Psoas muscle (tissue), 8 donors: ENCODE data around the gene MYL2. TPM values are rescaled to one million over a fixed set of nuclear protein-coding genes. Genes with fewer than 3 reads are reported as not detected.

Experiments used
- ATAC-seq, 4 donors: fragments of 200-7000 bp; cut with Tn5 transposase; one replicate each; pipeline ENCODE4 v1.9.1; 2020; ENCODE audit warnings: moderate library complexity in 3 of 4, mild to moderate bottlenecking in 2 of 4
- DNase-seq, 2 donors: peaks; one replicate each; pipeline ENCODE4 v3.0.0-alpha.2; 2020
- H3K27ac ChIP-seq: fragments of 200-600 bp; one replicate; pipeline ENCODE4 v1.8.0; 2022
- H3K27me3 ChIP-seq, 3 donors: fragments of 200-600 bp in 1 of 3; one replicate each; pipeline versions ENCODE4 v1.6.1 to v1.8.0; 2013 to 2022; ENCODE audit warnings: low read length in 2 of 3, mild to moderate bottlenecking in 2 of 3, moderate library complexity in 1 of 3; ENCODE audit not compliant: insufficient read depth in 3 of 3
- H3K36me3 ChIP-seq, 2 donors: fragments of 200-600 bp in 1 of 2; one replicate each; pipeline versions ENCODE4 v1.6.1 to v1.8.0; 2013 to 2022; ENCODE audit warnings: low read depth in 1 of 2, mild to moderate bottlenecking in 1 of 2, moderate library complexity in 1 of 2; ENCODE audit not compliant: insufficient read depth in 1 of 2
- H3K4me1 ChIP-seq: fragments of 200-600 bp; one replicate; pipeline ENCODE4 v1.8.0; 2022
- H3K4me3 ChIP-seq: fragments of 200-600 bp; one replicate; pipeline ENCODE4 v1.8.0; 2022; ENCODE audit warnings: mild to moderate bottlenecking
- H3K9me3 ChIP-seq: fragments of 200-600 bp; one replicate; pipeline ENCODE4 v1.8.0; 2022
- WGBS, 3 donors: extraction: QIAGEN DNeasy Blood & Tissue Kit; methylation state at CpG; one replicate each; pipeline versions ENCODE4 v1.1.6 to v1.1.7; 2013; 5-methylcytosine and 5-hydroxymethylcytosine counted together
- intact Hi-C, 2 donors: fragments of 100-400 bp; cut with DNase I; formaldehyde crosslinking; loops; one replicate each; pipeline versions ENCODE4 v1.11.0 to v1.14.2; 2022
- polyA plus RNA-seq, 3 donors: library from polyadenylated mRNA; stranded (reverse); fragments of 200-250 nt; gene quantifications; one replicate each; pipeline ENCODE4 v1.2.3, GENCODE V29; 2013
- total RNA-seq, 4 donors: library from RNA; stranded (reverse); fragmentation: NEBNext Ultra II Directional in 2 of 4; extraction: Animal tissue kit (Norgen Biotek cat#: 25700) in 2 of 4; gene quantifications; one replicate each; pipeline versions ENCODE4 v1.2.1 to v1.2.4, GENCODE V29; 2021 to 2023
- TF ChIP-seq, protein P1 (sequence below): fragments of 200-600 bp; IDR thresholded peaks from one replicate; pipeline ENCODE4 v1.8.0; 2022; ENCODE audit warnings: antibody characterized with exemption
- donor health status: healthy with polysubstance abuse.
- donor health status: DM: no; HTN: no; CAD: no; lungs with moderate emphysema.
- donor health status: Bipolar disorder and iron deficiency.
- donor health status: healthy.
- donor health status: DM: yes; HTN: yes; CAD: no.
- donor health status: DM: no; HTN: no; CAD: no.
- donor health status: DM: no; HTN: no; CAD: no.
- donor health status: DM: yes; HTN: yes; CAD: no.

The MYL2 gene
- total and polyA plus RNA-seq, 7 donors, result 7,765 to 31,606 (median 17,490) TPM

- 80 to 89% (median 82%) methylated on average over 6 of the region's 6 CpGs for WGBS, 3 donors
- no peak for ATAC-seq
- DNase-seq, result no peak
- TF ChIP-seq, protein P1, sequence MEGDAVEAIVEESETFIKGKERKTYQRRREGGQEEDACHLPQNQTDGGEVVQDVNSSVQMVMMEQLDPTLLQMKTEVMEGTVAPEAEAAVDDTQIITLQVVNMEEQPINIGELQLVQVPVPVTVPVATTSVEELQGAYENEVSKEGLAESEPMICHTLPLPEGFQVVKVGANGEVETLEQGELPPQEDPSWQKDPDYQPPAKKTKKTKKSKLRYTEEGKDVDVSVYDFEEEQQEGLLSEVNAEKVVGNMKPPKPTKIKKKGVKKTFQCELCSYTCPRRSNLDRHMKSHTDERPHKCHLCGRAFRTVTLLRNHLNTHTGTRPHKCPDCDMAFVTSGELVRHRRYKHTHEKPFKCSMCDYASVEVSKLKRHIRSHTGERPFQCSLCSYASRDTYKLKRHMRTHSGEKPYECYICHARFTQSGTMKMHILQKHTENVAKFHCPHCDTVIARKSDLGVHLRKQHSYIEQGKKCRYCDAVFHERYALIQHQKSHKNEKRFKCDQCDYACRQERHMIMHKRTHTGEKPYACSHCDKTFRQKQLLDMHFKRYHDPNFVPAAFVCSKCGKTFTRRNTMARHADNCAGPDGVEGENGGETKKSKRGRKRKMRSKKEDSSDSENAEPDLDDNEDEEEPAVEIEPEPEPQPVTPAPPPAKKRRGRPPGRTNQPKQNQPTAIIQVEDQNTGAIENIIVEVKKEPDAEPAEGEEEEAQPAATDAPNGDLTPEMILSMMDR, result no peak
- no peaks in the 10 kb centered on the region for H3K27me3 ChIP-seq
- intact Hi-C loops, result loop anchor here in 1 of 2 donors (2.0 kb wide), 1 partner anchor 359 kb away; no protein-coding TSS in a partner anchor
- no peaks in the 10 kb centered on the region for H3K4me1 ChIP-seq
- H3K36me3 ChIP-seq, result peaks cover 0 to 3% of the 10 kb centered on the region in 2 donors
- no peak overlapping the region for H3K27ac ChIP-seq
- H3K9me3 ChIP-seq, result peaks cover 16% of the 10 kb centered on the region
- no peak overlapping the region for H3K4me3 ChIP-seq
These were observed 21.0 kb upstream of the MYL2 start for GRCh38 chr12:110941391-110941790.

DNA sequence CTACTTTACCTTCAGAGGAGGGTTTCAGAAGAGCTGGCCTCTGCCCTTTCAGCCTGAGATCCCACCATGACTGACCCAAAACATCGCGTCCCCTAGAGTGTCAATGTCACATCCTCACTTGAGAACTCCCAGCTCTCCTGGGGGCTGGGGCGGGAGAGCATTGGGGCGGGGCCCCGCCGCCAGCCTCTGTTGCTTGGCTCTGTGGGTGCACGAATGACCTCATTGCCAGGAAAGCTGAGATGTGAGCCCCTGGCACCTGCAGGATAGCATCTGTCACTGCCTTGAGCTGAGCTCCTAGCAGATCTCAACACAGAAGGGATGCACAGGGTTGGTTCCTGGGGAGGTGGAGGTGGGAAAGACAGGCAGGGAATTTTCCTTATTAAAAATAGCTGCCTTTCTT lies 20.6 kb upstream of the MYL2 start:
- ATAC-seq, result peak in 3 of 4 donors; percentile 23 to 67 (median 66)

GRCh38 chr12:110940296-110940695 lies 19.9 kb upstream of the MYL2 start:
- intact Hi-C loops, result loop anchor here in 1 of 2 donors (2.0 kb wide), 1 partner anchor 361 kb away; no protein-coding TSS in a partner anchor
- TF ChIP-seq, protein P1, result no peak
- no peak for ATAC-seq
- no peak for DNase-seq
- Histone ChIP-seq H3K27ac (no peak overlapping the region), H3K4me1 (peaks cover 3% of the 10 kb centered on the region), H3K27me3 (no peaks in the 10 kb centered on the region), H3K36me3 (no peaks in the 10 kb centered on the region), H3K4me3 (no peak overlapping the region), H3K9me3 (peaks cover 5% of the 10 kb centered on the region)
- WGBS, 3 donors, result 87 to 95% (median 92%) methylated on average over 4 of the region's 4 CpGs

More for the DNA sequence above, 20.6 kb upstream of the MYL2 start:
- Histone ChIP-seq H3K9me3 (peaks cover 12% of the 10 kb centered on the region), H3K27ac (no peak overlapping the region), H3K36me3 (peaks cover 0 to under 1% of the 10 kb centered on the region in 2 donors), H3K27me3 (no peaks in the 10 kb centered on the region), H3K4me1 (peaks cover 1% of the 10 kb centered on the region), H3K4me3 (no peak overlapping the region)
- DNase-seq, result no peak
- WGBS, 3 donors, result 57 to 71% (median 62%) methylated on average over 7 of the region's 7 CpGs
- intact Hi-C loops, result loop anchor here in 1 of 2 donors (2.0 kb wide), 1 partner anchor 360 kb away; no protein-coding TSS in a partner anchor
- TF ChIP-seq, protein P1, result no peak

DNA sequence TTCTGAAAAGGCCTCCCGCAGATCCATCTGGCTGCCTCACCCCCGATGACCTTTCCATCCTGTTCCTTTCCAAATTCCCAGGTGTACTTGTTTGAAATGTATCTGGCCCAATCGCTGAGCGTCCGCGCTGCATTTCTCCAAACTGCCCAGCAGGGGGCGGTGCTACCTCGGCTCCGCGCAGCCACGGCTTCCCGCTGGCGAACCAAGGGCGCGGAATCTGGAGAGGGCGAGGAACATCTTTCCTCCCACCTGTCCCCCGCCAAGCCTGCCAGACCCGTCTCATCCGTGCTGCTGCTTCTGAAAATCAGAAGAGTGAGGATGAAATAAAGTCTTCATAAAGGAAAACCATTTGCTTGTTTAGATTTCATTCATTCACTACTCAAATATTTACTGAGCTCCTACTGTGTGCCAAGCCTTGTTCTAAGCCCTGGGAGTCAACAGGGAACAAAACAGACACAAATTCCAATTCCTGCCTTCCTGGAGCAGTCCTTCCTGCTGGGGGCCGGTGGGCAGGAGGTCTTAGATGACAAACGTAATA lies 16.8 kb upstream of the MYL2 start:
- Histone ChIP-seq H3K27me3 (no peaks in the 10 kb centered on the region), H3K4me3 (peak overlapping the region; percentile 48), H3K36me3 (no peaks in the 10 kb centered on the region), H3K4me1 (peaks cover 3% of the 10 kb centered on the region), H3K9me3 (no peaks in the 10 kb centered on the region), H3K27ac (no peak overlapping the region)
- TF ChIP-seq, protein P1, result peak; percentile 90
- 2 to 3% (median 2%) methylated on average over 21 of the region's 21 CpGs for WGBS, 3 donors
- DNase-seq, result peak; percentile 54 to 77
- ATAC-seq, result peak; percentile 36 to 71 (median 62)
- intact Hi-C loops, result loop anchor here in 1 of 2 donors (2.0 to 10.0 kb wide), 4 partner anchors 42 to 375 kb away; no protein-coding TSS in a partner anchor
